Upper lobe of right lung (tissue), 1 donor: Measurements from ENCODE around the gene COASY. TPM values are rescaled to one million over a fixed set of nuclear protein-coding genes. Genes with fewer than 3 reads are reported as not detected.

Experiments used
- ATAC-seq: fragments of 200-7000 bp; cut with Tn5 transposase; one replicate; pipeline ENCODE4 v1.9.1; 2020; ENCODE audit warnings: mild to moderate bottlenecking, moderate library complexity
- DNase-seq: peaks from one replicate; pipeline ENCODE4 v3.0.0-alpha.2; 2020
- H3K27ac ChIP-seq: fragments of 200-600 bp; one replicate; pipeline ENCODE4 v1.8.0; 2022
- H3K27me3 ChIP-seq: fragments of 200-600 bp; one replicate; pipeline ENCODE4 v1.8.0; 2022; ENCODE audit warnings: mild to moderate bottlenecking
- H3K36me3 ChIP-seq: fragments of 200-600 bp; one replicate; pipeline ENCODE4 v1.8.0; 2022
- H3K4me1 ChIP-seq: fragments of 200-600 bp; one replicate; pipeline ENCODE4 v1.8.0; 2022
- H3K4me3 ChIP-seq: fragments of 200-600 bp; one replicate; pipeline ENCODE4 v1.8.0; 2022; ENCODE audit warnings: mild to moderate bottlenecking
- H3K9me3 ChIP-seq: fragments of 200-600 bp; one replicate; pipeline ENCODE4 v1.8.0; 2022
- CTCF ChIP-seq: fragments of 200-600 bp; IDR thresholded peaks from one replicate; pipeline ENCODE4 v1.8.0; 2022; ENCODE audit warnings: antibody characterized with exemption
- intact Hi-C: fragments of 100-400 bp; cut with DNase I; formaldehyde crosslinking; loops from one replicate; pipeline ENCODE4 v1.11.0; 2022
- long read RNA-seq: library from polyadenylated mRNA; unstranded; transcript quantifications from one replicate; pipeline ENCODE4 v2.0.0, GENCODE V29; 2021
- total RNA-seq: library from RNA; stranded (reverse); fragmentation: NEBNext Ultra II Directional; extraction: Animal tissue kit (Norgen Biotek cat#: 25700); gene quantifications from one replicate; pipeline ENCODE4 v1.2.1, GENCODE V29; 2021
- donor health status: DM: no; HTN: yes; CAD: no; lungs with severe emphysema.

COASY gene
- 63.3 TPM for total RNA-seq
- long read RNA-seq, transcript COASY-202 (10 exons, 2,071 nt): minor isoform, 5 of 61 reads
- long read RNA-seq, transcript COASY-201 (9 exons, 2,458 nt): major isoform, 43 of 61 reads
- long read RNA-seq, partial matches to known transcripts: 1 of 61 reads
- long read RNA-seq, other reads (novel, unspliced or antisense): 12 of 61 reads

GRCh38 chr17:42561897-42562387 lies at the start of gene COASY:
Gene COASY (plus strand): TSS chr17:42562148. CDS start chr17:42562623, 475 bp downstream.
- H3K4me1 ChIP-seq: peaks cover 36% of the 10 kb centered on the region
- TF ChIP-seq CTCF: no peak
- H3K4me3 ChIP-seq: peak within 1 kb of the TSS; percentile 98
- intact Hi-C loops: no loop called here
- no peaks in the 10 kb centered on the region for H3K9me3 ChIP-seq
- DNase-seq (peak; percentile 97), ATAC-seq (peak; percentile 85)
- no peaks in the 10 kb centered on the region for H3K27me3 ChIP-seq
- peaks cover 21% of the 10 kb centered on the region for H3K36me3 ChIP-seq
- peak within 1 kb of the TSS; percentile 85 for H3K27ac ChIP-seq

GRCh38 chr17:42512246-42512645 lies 49.7 kb upstream of the COASY start:
- DNase-seq (no peak), ATAC-seq (no peak)

GRCh38 chr17:42512733-42513251 lies 49.2 kb upstream of the COASY start:
- intact Hi-C loops: loop anchor here (5.0 to 10.0 kb wide), 2 partner anchors 85 to 208 kb away; no protein-coding TSS in a partner anchor
- Histone ChIP-seq H3K36me3 (peaks cover 56% of the 10 kb centered on the region), H3K4me1 (peaks cover 23% of the 10 kb centered on the region), H3K9me3 (no peaks in the 10 kb centered on the region), H3K4me3 (no peak overlapping the region), H3K27ac (peak overlapping the region; percentile 55), H3K27me3 (no peaks in the 10 kb centered on the region)
- no peak for DNase-seq
- no peak for ATAC-seq
- TF ChIP-seq CTCF: no peak

More at GRCh38 chr17:42512246-42512645, 49.7 kb upstream of the COASY start:
- H3K36me3 ChIP-seq: peaks cover 62% of the 10 kb centered on the region
- intact Hi-C loops: loop anchor here (5.0 to 10.0 kb wide), 2 partner anchors 85 to 207 kb away; no protein-coding TSS in a partner anchor
- peaks cover 17% of the 10 kb centered on the region for H3K4me1 ChIP-seq
- no peaks in the 10 kb centered on the region for H3K27me3 ChIP-seq
- no peak overlapping the region for H3K27ac ChIP-seq
- TF ChIP-seq CTCF: no peak
- no peak overlapping the region for H3K4me3 ChIP-seq
- H3K9me3 ChIP-seq: no peaks in the 10 kb centered on the region

- H3K4me1 ChIP-seq: peaks cover 32% of the 10 kb centered on the region
- DNase-seq (no peak), ATAC-seq (no peak)
- H3K9me3 ChIP-seq: no peaks in the 10 kb centered on the region
- no peak for TF ChIP-seq CTCF
- no peak overlapping the region for H3K4me3 ChIP-seq
- intact Hi-C loops: loop anchor here (5.0 to 10.0 kb wide), 2 partner anchors 86 to 209 kb away; no protein-coding TSS in a partner anchor
- H3K27ac ChIP-seq: peak overlapping the region; percentile 55
- H3K27me3 ChIP-seq: no peaks in the 10 kb centered on the region
- H3K36me3 ChIP-seq: peaks cover 47% of the 10 kb centered on the region
These were observed 48.3 kb upstream of the COASY start for GRCh38 chr17:42513686-42514085.

- ATAC-seq (no peak), DNase-seq (no peak)
- Histone ChIP-seq H3K4me3 (no peak overlapping the region), H3K4me1 (peaks cover 38% of the 10 kb centered on the region), H3K36me3 (peaks cover 42% of the 10 kb centered on the region), H3K9me3 (no peaks in the 10 kb centered on the region), H3K27me3 (no peaks in the 10 kb centered on the region), H3K27ac (no peak overlapping the region)
- TF ChIP-seq CTCF: no peak
- intact Hi-C loops: loop anchor here (5.0 to 10.0 kb wide), 2 partner anchors 87 to 209 kb away; no protein-coding TSS in a partner anchor
These were observed 47.7 kb upstream of the COASY start for GRCh38 chr17:42514279-42514678.
